HG02798 (cell line): ENCODE data around the gene NTF3.

Source experiments
- ATAC-seq: cut with Tn5 transposase; IDR thresholded peaks from one replicate; pipeline ENCODE4 v1.9.1; 2021; ENCODE audit warnings: mild to moderate bottlenecking; ENCODE audit not compliant: unreplicated experiment, poor library complexity

The NTF3 gene

GRCh38 chr12:5432011-5432400, at the start of gene NTF3:
NTF3 (plus strand) TSS chr12:5432108; CDS start chr12:5432325, 217 bp downstream.
- ATAC-seq: no peak

- ATAC-seq: no peak
Observed at GRCh38 chr12:5384015-5384414, 47.9 kb upstream of the NTF3 start.

GRCh38 chr12:5388581-5389535, 43.0 kb upstream of the NTF3 start:
- ATAC-seq: no peak

GRCh38 chr12:5390174-5390799, 41.6 kb upstream of the NTF3 start:
- no peak for ATAC-seq

- no peak for ATAC-seq
Observed at GRCh38 chr12:5391653-5392052, 40.3 kb upstream of the NTF3 start.

- no peak for ATAC-seq
Observed at GRCh38 chr12:5392961-5393360, 38.9 kb upstream of the NTF3 start.

GRCh38 chr12:5395443-5396271, 36.3 kb upstream of the NTF3 start:
- no peak for ATAC-seq

- ATAC-seq: no peak
Observed at GRCh38 chr12:5396541-5396940, 35.4 kb upstream of the NTF3 start.

- ATAC-seq: no peak
Observed at GRCh38 chr12:5399266-5399665, 32.6 kb upstream of the NTF3 start.

- no peak for ATAC-seq
Observed at GRCh38 chr12:5402009-5402935, 29.6 kb upstream of the NTF3 start.

- no peak for ATAC-seq
Observed at GRCh38 chr12:5403411-5403810, 28.5 kb upstream of the NTF3 start.

- no peak for ATAC-seq
Observed at GRCh38 chr12:5407034-5407856, 24.7 kb upstream of the NTF3 start.

GRCh38 chr12:5409619-5410018, 22.3 kb upstream of the NTF3 start:
- ATAC-seq: no peak

GRCh38 chr12:5416571-5416970, 15.3 kb upstream of the NTF3 start:
- ATAC-seq: no peak

GRCh38 chr12:5417500-5417899, 14.4 kb upstream of the NTF3 start:
- ATAC-seq: no peak

GRCh38 chr12:5428332-5429221, 3.3 kb upstream of the NTF3 start:
- ATAC-seq: no peak

GRCh38 chr12:5429741-5430557, 2.0 kb upstream of the NTF3 start:
- ATAC-seq: no peak
